Stimulated activated CD8-positive, alpha-beta memory T cell treated with anti-CD3 and anti-CD28 coated beads, Interleukin-7, amount 100 ng/mL, for 24 hours (primary cell): ENCODE results near the gene MORN1.

ENCODE experiments used
- DNase-seq: peaks from one replicate; pipeline ENCODE4 v3.0.0-alpha.2; 2020; ENCODE audit warnings: low read depth

Gene MORN1

GRCh38 chr1:2318314-2319278 is 72.8 kb downstream of the MORN1 start:
- no peak for DNase-seq

- DNase-seq, result no peak
These were observed 73.9 kb downstream of the MORN1 start for GRCh38 chr1:2317230-2318065.

- DNase-seq, result no peak
These were observed 74.8 kb downstream of the MORN1 start for GRCh38 chr1:2316451-2316961.

- DNase-seq, result no peak
These were observed 75.5 kb downstream of the MORN1 start for GRCh38 chr1:2315674-2316450.

- no peak for DNase-seq
These were observed 76.3 kb downstream of the MORN1 start for GRCh38 chr1:2314803-2315673.

GRCh38 chr1:2314273-2314802 is 77.0 kb downstream of the MORN1 start:
- no peak for DNase-seq

GRCh38 chr1:2313651-2314261 is 77.6 kb downstream of the MORN1 start:
- no peak for DNase-seq

GRCh38 chr1:2312515-2313301 is 78.6 kb downstream of the MORN1 start:
- no peak for DNase-seq

GRCh38 chr1:2312160-2312514 is 79.2 kb downstream of the MORN1 start:
- no peak for DNase-seq

GRCh38 chr1:2311184-2312032 is 79.9 kb downstream of the MORN1 start:
- peak; percentile 41 for DNase-seq

- no peak for DNase-seq
These were observed 80.8 kb downstream of the MORN1 start for GRCh38 chr1:2310332-2311183.

GRCh38 chr1:2308844-2309243 is 82.5 kb downstream of the MORN1 start:
- no peak for DNase-seq

- no peak for DNase-seq
These were observed 83.4 kb downstream of the MORN1 start for GRCh38 chr1:2307972-2308371.

GRCh38 chr1:2307064-2307605 is 84.2 kb downstream of the MORN1 start:
- DNase-seq, result no peak

- DNase-seq, result no peak
These were observed 85.0 kb downstream of the MORN1 start for GRCh38 chr1:2306151-2306978.

- DNase-seq, result no peak
These were observed 86.3 kb downstream of the MORN1 start for GRCh38 chr1:2304921-2305681.
